ENCODE measurements around the gene CHRNE.

CHRNE gene

GRCh38 chr17:4903051-4903818 is at the start of gene CHRNE:
CHRNE (minus strand) TSS chr17:4903098; CDS start chr17:4903063, 35 bp downstream.
- DNase-seq, result peak; percentile 79

- peak; percentile 14 for DNase-seq
These were observed 48.6 kb upstream of the CHRNE start for GRCh38 chr17:4951486-4951885.

GRCh38 chr17:4950746-4951204 is 47.9 kb upstream of the CHRNE start, which contains the start of gene ENO3:
ENO3 (plus strand) TSS chr17:4951119; CDS start chr17:4951830, 711 bp downstream.
- DNase-seq, result peak; percentile 79

- DNase-seq, result peak; percentile 36
These were observed 47.3 kb upstream of the CHRNE start for GRCh38 chr17:4950075-4950745.

- peak; percentile 49 for DNase-seq
These were observed 46.6 kb upstream of the CHRNE start for GRCh38 chr17:4949321-4950074.

- DNase-seq, result peak; percentile 77
These were observed 46.0 kb upstream of the CHRNE start for GRCh38 chr17:4948931-4949320.

- peak; percentile 76 for DNase-seq
These were observed 45.5 kb upstream of the CHRNE start, which contains the start of gene PFN1 for GRCh38 chr17:4948166-4948930. PFN1 (minus strand) TSS chr17:4948530; CDS start chr17:4948394, 136 bp downstream.

GRCh38 chr17:4947411-4948165 is 44.7 kb upstream of the CHRNE start:
- no peak for DNase-seq

- no peak for DNase-seq
These were observed 44.1 kb upstream of the CHRNE start for GRCh38 chr17:4947010-4947410.

- no peak for DNase-seq
These were observed 43.5 kb upstream of the CHRNE start for GRCh38 chr17:4946312-4946976.

- no peak for DNase-seq
These were observed 43.0 kb upstream of the CHRNE start for GRCh38 chr17:4945944-4946280.

GRCh38 chr17:4945176-4945943 is 42.5 kb upstream of the CHRNE start:
- DNase-seq, result no peak

GRCh38 chr17:4944554-4945175 is 41.8 kb upstream of the CHRNE start:
- DNase-seq, result no peak

GRCh38 chr17:4944163-4944553 is 41.3 kb upstream of the CHRNE start:
- DNase-seq, result no peak

- no peak for DNase-seq
These were observed 40.0 kb upstream of the CHRNE start for GRCh38 chr17:4942760-4943508.

- DNase-seq, result no peak
These were observed 38.4 kb upstream of the CHRNE start for GRCh38 chr17:4941319-4941610.

- DNase-seq, result no peak
These were observed 37.8 kb upstream of the CHRNE start for GRCh38 chr17:4940555-4941318.

- DNase-seq, result peak; percentile 100
These were observed 37.1 kb upstream of the CHRNE start, which contains the start of the genes RNF167 and SLC25A11 for GRCh38 chr17:4939796-4940554. RNF167 (plus strand) TSS chr17:4940268; CDS start chr17:4940910, 642 bp downstream. SLC25A11 (minus strand) TSS chr17:4940046; CDS start chr17:4939910, 136 bp downstream.
